Spleen (tissue), 7 donors: Measurements from ENCODE around the gene ARHGEF18.

Source experiments
- POLR2A ChIP-seq, 3 donors: fragments of 450-650 bp; IDR thresholded peaks; one replicate each; pipeline ENCODE4 v1.5.1; 2017; ENCODE audit warnings: antibody characterized with exemption in 3 of 3, mild to moderate bottlenecking in 1 of 3
- TF ChIP-seq, protein P1 (sequence below), 11 experiments: fragments of 200-600 bp in 7 of 11; fragments of 450-650 bp in 4 of 11; sonication (generic) in 4 of 11; IDR thresholded peaks in 8 of 11; conservative IDR thresholded peaks in 3 of 11; 1 replicate in 7 of 11; 2 replicates in 4 of 11; pipeline versions ENCODE4 v1.4.0 to v1.8.0; 2016 to 2021; ENCODE audit warnings: antibody characterized with exemption in 11 of 11, inconsistent platforms in 4 of 11, mild to moderate bottlenecking in 1 of 11
- donor health status: DM: no; HTN: no; CAD: no; lungs with moderate emphysema.
- donor health status: DM: no; HTN: no; CAD: no.
- donor health status: DM: no; HTN: no; CAD: no.

DNA sequence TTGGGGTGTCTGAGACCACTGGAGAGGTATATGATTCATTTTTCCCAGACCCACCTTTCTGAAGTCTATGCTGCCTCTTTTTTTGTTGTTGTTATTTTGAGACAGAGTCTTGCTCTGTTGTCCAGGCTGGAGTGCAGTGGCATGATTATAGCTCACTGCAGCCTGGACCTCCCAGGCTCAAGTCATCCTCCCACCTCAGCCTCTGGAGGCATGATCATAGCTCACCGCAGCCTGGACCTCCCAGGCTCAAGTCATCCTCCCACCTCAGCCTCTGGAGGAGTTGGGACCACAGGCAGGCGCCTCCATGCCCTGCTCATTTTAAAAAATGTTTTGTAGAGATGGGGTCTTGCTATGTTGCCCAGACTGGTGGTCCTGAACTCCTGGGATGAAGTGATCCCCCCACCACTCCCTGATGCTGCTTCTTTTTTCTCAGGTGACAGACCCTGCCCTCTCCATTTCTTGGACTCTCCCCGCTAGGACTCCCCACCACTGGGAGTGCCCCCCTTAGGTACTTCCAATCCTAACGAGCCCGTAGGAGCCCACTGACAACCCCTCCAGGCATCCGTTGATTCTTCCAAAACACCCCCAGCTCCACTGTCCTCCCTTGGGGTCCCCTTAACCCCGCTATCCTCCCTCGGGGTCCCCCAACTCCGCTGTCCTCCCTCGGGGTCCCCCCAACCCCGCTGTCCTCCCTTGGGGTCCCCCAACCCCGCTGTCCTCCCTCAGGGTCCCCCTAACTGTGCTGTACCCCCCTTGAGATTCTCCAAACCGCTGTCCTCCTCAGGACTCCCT is 45.4 kb downstream of the ARHGEF18 start:
- TF ChIP-seq, protein P1, sequence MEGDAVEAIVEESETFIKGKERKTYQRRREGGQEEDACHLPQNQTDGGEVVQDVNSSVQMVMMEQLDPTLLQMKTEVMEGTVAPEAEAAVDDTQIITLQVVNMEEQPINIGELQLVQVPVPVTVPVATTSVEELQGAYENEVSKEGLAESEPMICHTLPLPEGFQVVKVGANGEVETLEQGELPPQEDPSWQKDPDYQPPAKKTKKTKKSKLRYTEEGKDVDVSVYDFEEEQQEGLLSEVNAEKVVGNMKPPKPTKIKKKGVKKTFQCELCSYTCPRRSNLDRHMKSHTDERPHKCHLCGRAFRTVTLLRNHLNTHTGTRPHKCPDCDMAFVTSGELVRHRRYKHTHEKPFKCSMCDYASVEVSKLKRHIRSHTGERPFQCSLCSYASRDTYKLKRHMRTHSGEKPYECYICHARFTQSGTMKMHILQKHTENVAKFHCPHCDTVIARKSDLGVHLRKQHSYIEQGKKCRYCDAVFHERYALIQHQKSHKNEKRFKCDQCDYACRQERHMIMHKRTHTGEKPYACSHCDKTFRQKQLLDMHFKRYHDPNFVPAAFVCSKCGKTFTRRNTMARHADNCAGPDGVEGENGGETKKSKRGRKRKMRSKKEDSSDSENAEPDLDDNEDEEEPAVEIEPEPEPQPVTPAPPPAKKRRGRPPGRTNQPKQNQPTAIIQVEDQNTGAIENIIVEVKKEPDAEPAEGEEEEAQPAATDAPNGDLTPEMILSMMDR (IDR thresholded peaks at IDR 0.05 in 8 of 11, conservative IDR thresholded peaks at IDR 0.05 in 3 of 11) = no peak
- TF ChIP-seq POLR2A (IDR thresholded peaks at IDR 0.05) = no peak
